Measurements from ENCODE around the gene COX19.
"Not testable (repeated sequence)": the region's sequence is repeated elsewhere in the genome, so short reads cannot be mapped to it uniquely, and the experiment has no call there.

Gene COX19

DNA sequence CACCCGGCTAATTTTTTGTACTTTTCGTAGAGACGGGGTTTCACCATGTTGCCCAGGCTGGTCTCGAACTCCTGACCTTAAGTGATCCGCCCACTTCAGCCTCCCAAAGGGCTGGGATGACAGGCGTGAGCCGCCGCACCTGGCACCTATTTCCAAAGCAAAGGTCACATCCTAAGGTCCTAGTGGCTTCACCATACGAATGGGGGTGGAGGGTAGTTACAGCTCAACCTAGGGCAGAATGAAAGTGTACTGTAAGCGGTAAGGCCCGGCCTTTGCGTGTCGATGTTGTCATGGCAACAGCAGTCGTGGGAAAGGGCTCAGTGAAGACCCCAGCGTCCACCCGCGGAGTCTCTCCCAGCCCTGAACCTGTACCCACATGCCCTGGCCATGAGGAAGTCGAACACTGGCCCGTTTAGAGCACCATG is 1.6 kb upstream of the COX19 start:
- DNase-seq, result no peak

DNA sequence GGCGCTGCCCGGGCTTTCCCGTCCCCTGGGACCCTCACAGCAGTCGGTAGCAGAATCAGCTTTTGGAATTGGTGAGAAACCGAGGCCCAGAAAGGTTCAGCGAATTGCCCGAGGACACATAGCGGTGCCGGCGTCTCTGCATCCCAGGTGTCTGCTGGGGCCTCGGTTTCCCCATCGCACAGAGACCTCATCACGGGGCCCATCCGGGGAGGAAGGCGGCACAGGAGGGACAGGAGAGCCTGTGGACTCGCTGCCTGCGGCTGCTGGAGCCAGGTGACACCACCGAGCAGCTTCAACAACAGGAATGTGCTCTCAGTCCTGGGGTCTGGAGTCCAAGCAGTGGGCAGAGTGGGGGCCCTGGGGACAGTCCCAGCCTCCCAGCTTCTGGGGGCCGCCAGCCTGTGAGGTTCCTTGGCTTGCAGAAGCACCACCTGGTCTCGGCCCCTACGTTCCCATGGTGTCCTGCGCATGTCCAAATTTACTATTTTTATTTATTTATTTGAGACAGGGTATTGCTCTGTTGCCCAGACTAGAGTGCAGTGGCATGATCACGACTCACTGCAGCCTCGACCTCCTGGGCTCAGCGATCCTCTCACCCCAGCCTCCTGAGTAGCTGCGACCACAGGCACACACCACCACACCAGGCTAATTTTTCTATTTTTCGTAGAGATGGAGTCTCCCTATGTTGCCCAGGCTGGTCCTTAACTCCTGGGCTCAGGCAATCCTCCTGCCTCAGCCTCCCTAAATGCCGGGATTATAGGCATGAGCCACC is 539 bp upstream of the COX19 start:
- no peak for DNase-seq

- DNase-seq, result no peak
Observed at GRCh38 chr7:974172-974571, 1.2 kb downstream of the COX19 start.

GRCh38 chr7:973312-973711 is 2.0 kb downstream of the COX19 start:
- no peak for DNase-seq

DNA sequence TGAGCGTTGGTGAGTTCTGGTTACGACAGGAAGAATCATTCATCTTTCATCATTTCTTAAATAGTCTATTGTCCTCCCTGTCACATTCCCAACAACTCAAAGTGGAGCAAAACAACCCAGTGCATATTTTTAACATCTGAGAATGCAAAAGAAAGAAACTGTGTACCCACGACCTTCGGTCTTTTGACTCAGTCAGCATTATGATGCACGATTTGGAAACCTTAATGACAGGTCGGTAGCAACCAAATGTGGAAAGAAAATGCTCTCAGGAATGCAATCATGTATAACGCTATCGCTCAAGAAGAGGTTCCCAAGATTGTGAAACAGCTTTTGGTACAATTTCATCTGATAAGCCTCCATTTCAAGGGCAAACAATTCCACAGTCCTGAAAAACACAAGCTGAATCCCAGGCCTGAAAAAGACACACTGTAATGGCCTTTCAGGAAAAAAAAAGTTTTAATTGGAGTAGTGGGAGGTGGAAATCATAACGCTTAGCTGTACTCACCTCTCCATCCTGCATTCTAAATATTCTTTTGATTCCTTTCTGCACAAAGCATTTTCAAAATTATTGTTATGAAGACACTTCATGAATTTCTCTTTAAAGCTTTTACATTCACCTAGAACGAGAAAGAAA is 2.6 kb downstream of the COX19 start:
- no peak for DNase-seq

- DNase-seq, result no peak
Observed at GRCh38 chr7:972110-972509, 3.2 kb downstream of the COX19 start.

DNA sequence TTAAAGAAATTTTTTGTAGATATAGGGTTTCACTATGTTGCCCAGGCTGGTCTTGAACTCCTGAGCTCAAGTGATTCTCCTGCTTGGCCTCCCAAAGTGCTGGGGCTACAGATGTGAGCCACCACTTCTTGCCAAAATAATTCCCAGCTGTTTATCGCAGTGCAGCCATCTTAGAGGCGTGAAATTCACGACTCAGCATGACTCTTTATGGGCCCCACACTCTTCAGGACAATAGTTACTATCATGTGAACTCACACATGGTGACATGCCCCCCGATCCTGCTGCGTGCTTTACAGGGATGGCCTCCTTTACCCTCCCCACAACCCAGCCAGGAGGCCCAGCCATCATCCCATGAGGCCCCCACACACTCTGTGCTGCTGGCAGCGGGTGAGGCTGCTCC is 4.6 kb downstream of the COX19 start:
- DNase-seq, result no peak

DNA sequence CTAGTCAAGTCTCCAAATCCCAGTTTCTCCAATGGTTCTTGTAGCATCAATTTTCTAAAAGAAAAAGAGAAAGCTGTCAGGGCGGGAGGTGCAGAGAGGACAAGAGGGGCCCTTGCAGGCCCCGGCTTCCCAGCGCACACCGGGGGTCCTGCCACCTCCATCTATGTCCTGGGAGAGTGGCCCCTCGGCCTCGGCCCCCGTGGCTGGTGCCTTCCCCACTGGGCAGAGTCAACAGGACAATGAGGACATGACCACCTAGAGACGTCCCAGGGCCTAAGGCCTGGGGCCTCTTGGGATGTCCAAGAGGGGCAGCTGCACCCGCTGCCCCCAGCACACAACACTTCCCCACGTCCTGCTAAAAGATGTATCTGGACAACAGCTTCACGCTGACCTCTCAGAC is 5.9 kb downstream of the COX19 start:
- DNase-seq, result no peak

- no peak for DNase-seq
Observed at GRCh38 chr7:968205-969105, 6.9 kb downstream of the COX19 start.

GRCh38 chr7:967361-968082 is 7.8 kb downstream of the COX19 start:
- no peak for DNase-seq

DNA sequence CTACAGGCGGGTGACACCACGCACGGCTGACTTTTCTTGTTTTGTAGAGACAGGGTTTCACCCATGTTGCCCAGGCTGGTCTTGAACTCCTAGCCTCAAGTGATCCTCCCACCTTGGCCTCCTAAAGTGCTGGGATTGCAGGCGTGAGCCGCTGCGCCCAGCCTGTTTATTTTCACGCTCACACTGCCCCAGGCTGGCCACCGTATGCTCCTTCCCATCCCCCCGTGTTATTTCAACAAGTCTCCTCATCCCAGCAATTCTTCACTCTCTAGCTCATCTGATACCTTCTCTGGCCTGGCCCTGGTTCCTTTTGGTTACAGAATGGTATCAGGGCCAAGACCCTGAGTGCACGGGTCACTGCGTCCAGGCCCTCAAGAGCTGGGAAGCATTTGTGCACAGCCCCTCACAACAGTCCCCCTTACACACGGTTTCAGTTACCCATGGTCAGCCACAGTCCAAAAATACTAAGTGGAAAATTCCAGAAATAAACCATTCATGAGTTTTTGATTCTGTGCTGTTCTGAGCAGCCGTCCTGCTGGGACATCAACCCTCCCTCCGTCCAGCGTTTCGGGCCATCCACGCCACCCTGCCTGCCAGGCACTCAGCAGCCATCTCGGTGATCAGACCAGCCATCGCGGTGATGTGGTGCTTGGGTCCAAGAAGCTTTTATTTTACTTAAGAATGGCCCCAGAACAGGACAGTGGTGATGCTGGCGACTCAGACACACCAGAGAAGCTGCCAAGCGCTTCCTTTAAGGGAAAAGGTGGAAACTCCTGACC is 8.9 kb downstream of the COX19 start:
- DNase-seq, result no peak

DNA sequence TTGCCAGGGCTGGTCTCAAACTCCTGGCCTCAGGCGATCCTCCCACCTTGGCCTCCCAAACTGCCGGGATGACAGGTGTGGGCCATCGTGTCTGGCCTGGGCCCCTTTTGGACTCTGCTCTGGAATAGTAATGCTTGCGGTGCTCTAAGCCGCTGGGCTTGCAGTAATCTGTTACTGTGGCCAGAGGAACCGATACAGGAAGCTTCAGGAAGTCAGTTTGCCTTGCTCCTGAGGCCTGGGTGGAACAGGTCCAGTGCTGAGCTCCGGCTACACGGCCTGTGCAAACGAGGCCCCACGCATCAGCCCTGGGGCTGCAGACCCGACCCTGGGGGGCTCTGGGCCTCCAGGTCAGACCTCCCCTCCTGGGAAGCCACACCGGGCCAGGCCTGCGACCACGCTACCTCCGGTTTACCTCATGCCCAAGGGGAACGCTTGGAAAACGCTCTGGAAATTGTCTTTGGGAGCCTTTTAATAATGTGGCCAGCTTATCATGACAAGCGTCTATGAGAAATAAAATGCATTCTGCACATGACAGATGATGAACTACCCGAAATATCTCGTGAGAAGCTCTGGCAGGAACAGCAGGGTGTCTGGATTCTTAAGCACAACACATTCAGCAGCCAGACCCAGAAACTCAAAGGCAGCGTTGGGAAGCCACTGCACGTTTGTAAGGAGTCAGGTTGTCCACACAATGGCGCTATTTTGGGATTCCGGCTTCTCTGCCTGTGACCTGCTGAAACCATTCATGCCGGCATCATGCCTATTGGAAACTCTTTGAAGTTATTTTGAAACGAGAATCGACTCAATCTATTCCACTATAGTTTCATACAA is 10.7 kb downstream of the COX19 start:
- DNase-seq, result no peak

- no peak for DNase-seq
Observed at GRCh38 chr7:963236-964078, 11.9 kb downstream of the COX19 start.

DNA sequence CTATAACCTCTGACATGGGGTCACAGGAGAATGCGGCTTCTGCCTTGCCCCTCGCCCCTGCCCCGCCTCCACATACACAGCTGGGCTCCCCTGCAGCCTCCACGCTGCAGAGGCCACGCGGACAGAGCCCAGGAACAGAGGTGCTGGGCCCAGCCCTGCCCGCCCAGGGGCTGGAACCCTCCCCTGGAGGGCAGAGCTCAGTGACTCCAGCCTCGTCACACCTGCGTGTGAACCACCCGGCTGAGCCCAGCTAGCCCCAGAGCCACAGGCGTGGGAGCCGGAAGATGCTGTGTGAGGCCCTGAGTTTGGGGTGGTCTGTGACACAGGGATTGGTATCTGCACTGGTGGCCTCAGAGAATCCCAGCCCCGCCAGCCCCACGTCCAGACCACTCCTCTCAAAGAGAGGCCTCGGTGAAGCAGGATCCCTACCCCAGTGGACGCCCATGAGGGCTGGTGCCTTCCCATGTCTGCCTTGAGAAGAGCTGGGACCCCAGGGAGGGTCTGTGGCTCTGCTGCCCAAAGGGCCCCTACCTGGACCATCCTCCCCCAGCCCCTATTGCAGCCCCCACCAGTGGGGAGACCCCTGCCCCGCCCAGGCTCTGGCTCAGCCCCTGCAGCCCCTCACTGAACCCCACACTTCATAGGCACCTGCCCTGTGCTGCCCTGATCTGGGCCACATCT is 12.8 kb downstream of the COX19 start:
- DNase-seq, result no peak

GRCh38 chr7:961546-962400 is 13.6 kb downstream of the COX19 start:
- DNase-seq, result no peak

DNA sequence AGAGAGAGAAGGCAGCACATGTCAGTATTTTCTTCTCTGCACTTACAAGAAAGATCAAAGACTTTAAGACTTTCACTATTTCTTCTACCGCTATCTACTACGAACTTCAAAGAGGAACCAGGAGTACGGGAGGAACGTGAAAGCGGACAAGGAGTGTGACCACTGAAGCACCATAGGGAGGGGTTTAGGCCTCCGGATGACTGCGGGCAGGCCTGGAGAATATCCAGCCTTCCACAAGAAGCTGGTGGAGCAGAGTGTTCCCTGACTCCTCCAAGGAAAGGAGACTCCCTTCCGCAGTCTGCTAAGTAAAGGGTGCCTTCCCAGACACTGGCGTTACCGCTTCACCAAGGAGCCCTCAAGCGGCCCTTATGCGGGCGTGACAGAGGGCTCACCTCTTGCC is 14.4 kb downstream of the COX19 start:
- not testable (repeated sequence) for DNase-seq

- DNase-seq, result no peak
Observed at GRCh38 chr7:960269-960871, 15.0 kb downstream of the COX19 start.

- not testable (repeated sequence) for DNase-seq
Observed at GRCh38 chr7:959740-960139, 15.6 kb downstream of the COX19 start.

Data from NCI-H1417 treated with DMSO at 0.1 percent for 48 hours (cell line).